Hepatocyte (in vitro differentiated cells): ENCODE data around the gene SRSF11. TPM values are rescaled to one million over a fixed set of nuclear protein-coding genes. Genes with fewer than 3 reads are reported as not detected.

Experiments
- DNase-seq: peaks from one replicate; pipeline ENCODE4 v3.0.0-alpha.2; 2016; ENCODE audit warnings: low spot score
- H2AFZ ChIP-seq: fragments of 200-600 bp; sonication (generic); 2 replicates; pipeline ENCODE4 v1.6.0; 2016; ENCODE audit warnings: antibody characterized with exemption, mild to moderate bottlenecking
- H3K27ac ChIP-seq: fragments of 200-600 bp; sonication (generic); 2 replicates; pipeline ENCODE4 v1.5.1; 2016; ENCODE audit warnings: mild to moderate bottlenecking
- H3K27me3 ChIP-seq: fragments of 200-600 bp; sonication (generic); 2 replicates; pipeline ENCODE4 v1.6.1; 2016
- H3K36me3 ChIP-seq: fragments of 200-600 bp; sonication (generic); replicated peaks from 2 replicates; pipeline ENCODE4 v1.5.1; 2016; ENCODE audit warnings: low read depth; ENCODE audit not compliant: insufficient read depth
- H3K4me1 ChIP-seq: fragments of 200-600 bp; sonication (generic); 2 replicates; pipeline ENCODE4 v1.5.1; 2016; ENCODE audit warnings: mild to moderate bottlenecking, moderate library complexity; ENCODE audit not compliant: insufficient read depth
- H3K4me2 ChIP-seq: fragments of 200-600 bp; sonication (generic); 2 replicates; pipeline ENCODE4 v1.6.0; 2016
- H3K4me3 ChIP-seq: fragments of 200-600 bp; sonication (generic); 2 replicates; pipeline ENCODE4 v1.5.1; 2016; ENCODE audit warnings: mild to moderate bottlenecking
- H3K79me2 ChIP-seq: fragments of 200-600 bp; sonication (generic); 2 replicates; pipeline ENCODE4 v1.6.0; 2017; ENCODE audit warnings: mild to moderate bottlenecking
- H3K9me2 ChIP-seq: fragments of 200-600 bp; sonication (generic); replicated peaks from 2 replicates; pipeline ENCODE4 v1.6.0; 2017; ENCODE audit warnings: mild to moderate bottlenecking; ENCODE audit not compliant: insufficient read depth
- H3K9me3 ChIP-seq: fragments of 200-600 bp; sonication (generic); 2 replicates; pipeline ENCODE4 v1.5.1; 2016; ENCODE audit warnings: low read depth, mild to moderate bottlenecking
- H4K20me1 ChIP-seq: fragments of 200-600 bp; sonication (generic); 2 replicates; pipeline ENCODE4 v1.6.0; 2016; ENCODE audit warnings: mild to moderate bottlenecking; ENCODE audit not compliant: insufficient read depth, poor library complexity, severe bottlenecking
- EZH2 ChIP-seq: fragments of 200-600 bp; sonication (generic); IDR thresholded peaks from 2 replicates; pipeline ENCODE4 v1.6.1; 2016; ENCODE audit warnings: antibody characterized with exemption, mild to moderate bottlenecking, borderline replicate concordance
- EZH2phosphoT487 ChIP-seq: fragments of 200-600 bp; sonication (generic); IDR thresholded peaks from one replicate; pipeline ENCODE4 v1.6.1; 2018; ENCODE audit warnings: antibody characterized with exemption, mild to moderate bottlenecking, low read depth, moderate library complexity; ENCODE audit not compliant: unreplicated experiment, severe bottlenecking
- WGBS: methylation state at CpG from one replicate; pipeline ENCODE4 v1.1.6; 2016; ENCODE audit warnings: low lambda C conversion rate; ENCODE audit errors: missing lambda C conversion rate; 5-methylcytosine and 5-hydroxymethylcytosine counted together
- polyA plus RNA-seq: library from polyadenylated mRNA; unstranded; fragments of >200 nt; fragmentation: Nextera tagmentation; extraction: Ambion mirVana; gene quantifications from 2 replicates; pipeline ENCODE4 v1.2.1, GENCODE V29; 2016
- total RNA-seq: library from RNA; depleted of rRNA; stranded (reverse); fragments of >200 nt; gene quantifications from 2 replicates; pipeline ENCODE4 v1.2.3, GENCODE V29; 2014
- TF ChIP-seq, protein P1 (sequence below): fragments of 200-600 bp; sonication (generic); IDR thresholded peaks from 2 replicates; pipeline ENCODE4 v1.5.1; 2016; ENCODE audit warnings: antibody characterized with exemption, mild to moderate bottlenecking; ENCODE audit not compliant: poor library complexity

Gene SRSF11
- total and polyA plus RNA-seq, 2 experiments from 2014 or later: 161 to 185 TPM

DNA sequence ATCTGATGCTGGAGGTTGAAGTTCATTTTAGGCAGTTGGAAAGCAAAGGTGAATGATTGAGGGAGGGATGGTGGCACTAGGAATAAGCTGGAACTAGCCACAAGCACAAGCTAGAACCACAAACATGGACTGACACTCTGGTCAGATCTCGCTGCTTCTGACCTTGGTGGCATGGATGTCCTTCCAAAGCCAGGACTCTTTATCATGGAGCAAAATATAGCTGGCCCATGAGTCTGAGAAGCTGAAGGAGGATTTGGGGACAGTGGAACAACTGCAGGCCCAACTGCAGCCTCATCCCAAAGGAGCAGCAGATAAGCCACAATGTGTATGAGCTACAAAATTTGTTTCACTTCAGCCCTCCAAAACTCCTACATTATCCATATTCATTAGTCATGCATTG, 35.5 kb downstream of the SRSF11 start:
- H3K4me2 ChIP-seq: no peak overlapping the region
- no peaks in the 10 kb centered on the region for H3K9me3 ChIP-seq
- no peaks in the 10 kb centered on the region for H4K20me1 ChIP-seq
- DNase-seq: no peak
- TF ChIP-seq EZH2 (no peak), EZH2phosphoT487 (no peak)
- TF ChIP-seq, protein P1, sequence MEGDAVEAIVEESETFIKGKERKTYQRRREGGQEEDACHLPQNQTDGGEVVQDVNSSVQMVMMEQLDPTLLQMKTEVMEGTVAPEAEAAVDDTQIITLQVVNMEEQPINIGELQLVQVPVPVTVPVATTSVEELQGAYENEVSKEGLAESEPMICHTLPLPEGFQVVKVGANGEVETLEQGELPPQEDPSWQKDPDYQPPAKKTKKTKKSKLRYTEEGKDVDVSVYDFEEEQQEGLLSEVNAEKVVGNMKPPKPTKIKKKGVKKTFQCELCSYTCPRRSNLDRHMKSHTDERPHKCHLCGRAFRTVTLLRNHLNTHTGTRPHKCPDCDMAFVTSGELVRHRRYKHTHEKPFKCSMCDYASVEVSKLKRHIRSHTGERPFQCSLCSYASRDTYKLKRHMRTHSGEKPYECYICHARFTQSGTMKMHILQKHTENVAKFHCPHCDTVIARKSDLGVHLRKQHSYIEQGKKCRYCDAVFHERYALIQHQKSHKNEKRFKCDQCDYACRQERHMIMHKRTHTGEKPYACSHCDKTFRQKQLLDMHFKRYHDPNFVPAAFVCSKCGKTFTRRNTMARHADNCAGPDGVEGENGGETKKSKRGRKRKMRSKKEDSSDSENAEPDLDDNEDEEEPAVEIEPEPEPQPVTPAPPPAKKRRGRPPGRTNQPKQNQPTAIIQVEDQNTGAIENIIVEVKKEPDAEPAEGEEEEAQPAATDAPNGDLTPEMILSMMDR: no peak
- H3K4me3 ChIP-seq: no peak overlapping the region
- no peak overlapping the region for H3K27ac ChIP-seq
- H2AFZ ChIP-seq: no peak overlapping the region
- peaks cover 3% of the 10 kb centered on the region for H3K36me3 ChIP-seq
- H3K4me1 ChIP-seq: no peaks in the 10 kb centered on the region
- 100% methylated on average over 1 of the region's 1 CpG for WGBS
- no peaks in the 10 kb centered on the region for H3K79me2 ChIP-seq
- H3K9me2 ChIP-seq: no peaks in the 10 kb centered on the region
- no peaks in the 10 kb centered on the region for H3K27me3 ChIP-seq

DNA sequence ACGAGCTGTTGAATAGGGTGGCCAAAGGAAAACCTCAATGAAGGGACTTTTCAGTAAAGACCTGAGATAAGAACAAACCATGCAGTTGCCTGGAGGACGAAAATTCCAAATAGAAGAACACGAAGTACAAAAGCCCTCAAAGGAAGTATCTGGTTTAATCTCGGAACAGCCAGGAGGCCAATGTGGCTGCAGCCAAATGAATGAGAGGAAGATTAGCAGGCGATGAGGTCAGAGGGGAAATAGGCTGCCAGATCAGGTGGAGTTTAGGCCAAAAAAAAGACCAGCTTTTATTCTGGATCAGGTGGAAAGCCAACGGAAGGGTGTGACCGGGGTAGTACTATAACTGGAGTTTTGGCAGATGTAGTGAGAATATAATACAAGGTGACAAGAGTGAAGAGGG, 43.7 kb downstream of the SRSF11 start:
- no peaks in the 10 kb centered on the region for H3K4me1 ChIP-seq
- no peak overlapping the region for H2AFZ ChIP-seq
- H3K9me2 ChIP-seq: no peaks in the 10 kb centered on the region
- H3K4me2 ChIP-seq: no peak overlapping the region
- H3K9me3 ChIP-seq: no peaks in the 10 kb centered on the region
- H3K36me3 ChIP-seq: no peaks in the 10 kb centered on the region
- no peaks in the 10 kb centered on the region for H3K79me2 ChIP-seq
- TF ChIP-seq, protein P1: no peak
- TF ChIP-seq EZH2 (no peak), EZH2phosphoT487 (no peak)
- H3K27ac ChIP-seq: no peak overlapping the region
- no peaks in the 10 kb centered on the region for H3K27me3 ChIP-seq
- no peak for DNase-seq
- H3K4me3 ChIP-seq: no peak overlapping the region
- 83% methylated on average over 7 of the region's 7 CpGs for WGBS
- no peaks in the 10 kb centered on the region for H4K20me1 ChIP-seq

DNA sequence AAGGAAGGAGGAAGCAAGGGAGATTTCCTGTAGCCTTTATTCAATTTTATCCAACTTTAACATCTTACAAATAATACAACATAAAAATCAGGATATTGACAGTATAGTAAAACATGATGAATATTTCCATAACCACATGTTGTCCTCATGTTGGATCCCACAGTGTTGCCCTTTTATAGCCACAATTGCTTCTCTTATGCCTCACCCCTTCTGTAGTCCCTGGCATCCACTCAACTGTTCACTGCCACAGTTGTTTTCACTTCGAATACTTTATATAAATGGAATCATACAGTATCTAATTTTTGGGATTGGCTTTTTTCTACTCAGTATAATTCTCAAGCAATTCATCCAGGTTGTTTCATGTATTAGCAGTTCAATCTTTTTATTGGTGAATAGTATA, 44.8 kb downstream of the SRSF11 start:
- TF ChIP-seq, protein P1: no peak
- no peak for TF ChIP-seq EZH2phosphoT487
- TF ChIP-seq EZH2: no peak
- Histone ChIP-seq H2AFZ (no peak overlapping the region), H3K4me3 (no peak overlapping the region), H3K27me3 (no peaks in the 10 kb centered on the region), H3K4me2 (no peak overlapping the region), H4K20me1 (no peaks in the 10 kb centered on the region), H3K36me3 (no peaks in the 10 kb centered on the region), H3K27ac (no peak overlapping the region), H3K9me2 (no peaks in the 10 kb centered on the region), H3K4me1 (no peaks in the 10 kb centered on the region), H3K79me2 (no peaks in the 10 kb centered on the region), H3K9me3 (no peaks in the 10 kb centered on the region)
- WGBS: 94% methylated on average over 1 of the region's 1 CpG
- no peak for DNase-seq

DNA sequence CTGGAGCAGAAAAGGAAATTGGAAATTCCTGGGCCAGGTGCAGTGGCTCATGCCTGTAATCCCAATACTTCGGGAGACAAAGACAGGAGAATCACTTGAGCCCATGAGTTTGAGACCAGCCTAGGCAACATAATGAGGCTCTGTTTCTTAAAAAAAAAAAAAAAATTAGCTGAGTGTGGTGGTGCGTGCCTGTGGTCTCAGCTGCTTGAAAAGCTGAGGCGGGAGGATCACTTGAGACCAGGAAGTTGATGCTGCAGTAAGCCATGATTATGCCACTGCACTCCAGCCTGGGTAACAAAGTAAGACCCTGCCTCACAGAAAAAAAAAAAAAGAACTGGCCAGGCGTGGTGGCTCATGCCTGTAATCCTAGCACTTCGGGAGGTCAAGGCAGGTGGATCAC, 56.7 kb downstream of the SRSF11 start:
- H2AFZ ChIP-seq: no peak overlapping the region
- no peak overlapping the region for H3K4me3 ChIP-seq
- no peaks in the 10 kb centered on the region for H3K4me1 ChIP-seq
- no peak overlapping the region for H3K27ac ChIP-seq
- H4K20me1 ChIP-seq: no peaks in the 10 kb centered on the region
- H3K9me3 ChIP-seq: no peaks in the 10 kb centered on the region
- 90% methylated on average over 5 of the region's 5 CpGs for WGBS
- H3K79me2 ChIP-seq: no peaks in the 10 kb centered on the region
- DNase-seq: no peak
- H3K36me3 ChIP-seq: no peaks in the 10 kb centered on the region
- no peaks in the 10 kb centered on the region for H3K27me3 ChIP-seq
- no peak overlapping the region for H3K4me2 ChIP-seq
- no peaks in the 10 kb centered on the region for H3K9me2 ChIP-seq
- TF ChIP-seq EZH2phosphoT487 (no peak), EZH2 (no peak)
- TF ChIP-seq, protein P1: no peak
